Caco-2 (cell line): Measurements from ENCODE around the gene SOST. TPM values are rescaled to one million over a fixed set of nuclear protein-coding genes. Genes with fewer than 3 reads are reported as not detected.

Experiments
- BruUV-seq: library from RNA; stranded (reverse); fragments of 400-500 nt; replicated peaks from 2 replicates; lab custom pipeline; 2021; lab: Mats Ljungman, UMichigan
- CTCF ChIA-PET: fragments of 300-600 bp; sonication (Branson Sonifier 250); formaldehyde crosslinking; loops from one replicate; lab custom pipeline; 2022; ENCODE audit warnings: antibody characterized with exemption; lab: Charles Lee
- POLR2A ChIA-PET: fragments of 300-600 bp; sonication (Branson Sonifier 250); formaldehyde crosslinking; loops from one replicate; lab custom pipeline; 2022; ENCODE audit warnings: antibody characterized with exemption; lab: Charles Lee
- DNase-seq, 2 experiments: peaks; one replicate each; pipeline versions ENCODE4 v3.0.0 to v3.0.0-alpha.2; 2020 to 2022
- H3K27me3 ChIP-seq: replicated peaks from 2 replicates; pipeline ENCODE4 v1.6.0; 2011; ENCODE audit warnings: low read length; ENCODE audit not compliant: control insufficient read depth, insufficient read depth
- H3K36me3 ChIP-seq: 2 replicates; pipeline ENCODE4 v1.5.1; 2011; ENCODE audit warnings: low read length; ENCODE audit not compliant: control insufficient read depth, insufficient read depth
- H3K4me1 ChIP-seq: fragments of 250-450 bp; sonication (Bioruptor Pico); 2 replicates; pipeline ENCODE4 v1.5.1; 2020; ENCODE audit warnings: mild to moderate bottlenecking
- H3K4me3 ChIP-seq: 2 replicates; pipeline ENCODE4 v1.5.1; 2011; ENCODE audit warnings: low read depth, mild to moderate bottlenecking, control low read depth, low read length
- H3K9me3 ChIP-seq: fragments of 250-450 bp; sonication (Bioruptor Pico); 2 replicates; pipeline ENCODE4 v1.5.1; 2020; ENCODE audit warnings: mild to moderate bottlenecking, moderate library complexity
- H3K27ac Mint-ChIP-seq: one replicate; pipeline ENCODE4 v1.8.0; 2022; ENCODE audit warnings: mixed read lengths; ENCODE audit not compliant: unreplicated experiment
- H3K27me3 Mint-ChIP-seq: one replicate; pipeline ENCODE4 v1.8.0; 2022; ENCODE audit warnings: mixed read lengths; ENCODE audit not compliant: insufficient read depth, unreplicated experiment
- H3K36me3 Mint-ChIP-seq: one replicate; pipeline ENCODE4 v1.8.0; 2022; ENCODE audit warnings: mild to moderate bottlenecking, mixed read lengths; ENCODE audit not compliant: insufficient read depth, unreplicated experiment
- H3K4me1 Mint-ChIP-seq: one replicate; pipeline ENCODE4 v1.8.0; 2022; ENCODE audit warnings: low read depth, mixed read lengths; ENCODE audit not compliant: unreplicated experiment
- H3K4me3 Mint-ChIP-seq: one replicate; pipeline ENCODE4 v1.8.0; 2022; ENCODE audit warnings: mild to moderate bottlenecking, moderate library complexity, mixed read lengths; ENCODE audit not compliant: unreplicated experiment
- H3K9me3 Mint-ChIP-seq: one replicate; pipeline ENCODE4 v1.8.0; 2022; ENCODE audit warnings: mixed read lengths; ENCODE audit not compliant: unreplicated experiment
- CTCF ChIP-seq, 2 experiments: fragments of 200-600 bp in 1 of 2; IDR thresholded peaks; 1 replicate in 1 of 2; 2 replicates in 1 of 2; pipeline versions ENCODE4 v1.5.1 to v1.8.0; 2011 to 2022; ENCODE audit warnings: antibody characterized with exemption in 1 of 2, control low read depth in 1 of 2, inconsistent platforms in 1 of 2, low read depth in 1 of 2, low read length in 1 of 2, mild to moderate bottlenecking in 1 of 2, moderate library complexity in 1 of 2; ENCODE audit not compliant: insufficient read depth in 1 of 2, severe bottlenecking in 1 of 2, unreplicated experiment in 1 of 2
- intact Hi-C: fragments of 100-400 bp; cut with micrococcal nuclease; formaldehyde crosslinking; loops from one replicate; pipeline ENCODE4 v1.10.0; 2022; ENCODE audit not compliant: unreplicated experiment
- total RNA-seq: library from RNA; stranded (reverse); gene quantifications from 2 replicates; pipeline ENCODE4 v1.2.3, GENCODE V29; 2022

The SOST gene
- total RNA-seq, 1 experiment from 2014 or later = not detected

GRCh38 chr17:43753493-43754129 is 5.0 kb downstream of the SOST start:
- no peaks in the 10 kb centered on the region for H3K9me3 Mint-ChIP-seq
- no TSS peak for BruUV-seq

GRCh38 chr17:43750153-43750552 is 8.4 kb downstream of the SOST start:
- H3K4me3 ChIP-seq = no peak overlapping the region
- peaks cover 8% of the 10 kb centered on the region for H3K27me3 Mint-ChIP-seq
- H3K4me1 ChIP-seq = no peaks in the 10 kb centered on the region
- H3K4me1 Mint-ChIP-seq = no peaks in the 10 kb centered on the region
- no peaks in the 10 kb centered on the region for H3K9me3 Mint-ChIP-seq
- H3K27ac Mint-ChIP-seq = no peak overlapping the region
- H3K9me3 ChIP-seq = no peaks in the 10 kb centered on the region
- intact Hi-C loops = no loop called here
- CTCF ChIA-PET = no interaction called here
- no peaks in the 10 kb centered on the region for H3K36me3 ChIP-seq
- TF ChIP-seq CTCF (IDR thresholded peaks at IDR 0.05; ENCODE audit: insufficient read depth in 1 of 2, low read depth in 1 of 2, low read length in 1 of 2, severe bottlenecking in 1 of 2, unreplicated experiment in 1 of 2) = no peak
- no peaks in the 10 kb centered on the region for H3K36me3 Mint-ChIP-seq
- POLR2A ChIA-PET = no interaction called here
- H3K4me3 Mint-ChIP-seq = no peak overlapping the region
- no TSS peak for BruUV-seq
- DNase-seq = no peak
- no peaks in the 10 kb centered on the region for H3K27me3 ChIP-seq

More at GRCh38 chr17:43753493-43754129, 5.0 kb downstream of the SOST start:
- no peaks in the 10 kb centered on the region for H3K36me3 Mint-ChIP-seq
- intact Hi-C loops = no loop called here
- no peak overlapping the region for H3K4me3 Mint-ChIP-seq
- Histone ChIP-seq H3K36me3 (no peaks in the 10 kb centered on the region), H3K27me3 (no peaks in the 10 kb centered on the region), H3K4me3 (no peak overlapping the region), H3K9me3 (no peaks in the 10 kb centered on the region), H3K4me1 (no peaks in the 10 kb centered on the region)
- H3K27me3 Mint-ChIP-seq = peaks cover 8% of the 10 kb centered on the region
- TF ChIP-seq CTCF (IDR thresholded peaks at IDR 0.05; ENCODE audit: insufficient read depth in 1 of 2, low read depth in 1 of 2, low read length in 1 of 2, severe bottlenecking in 1 of 2, unreplicated experiment in 1 of 2) = no peak
- no peak for DNase-seq
- no peak overlapping the region for H3K27ac Mint-ChIP-seq
- ChIA-PET CTCF (no interaction called here), POLR2A (interaction anchor here (0.7 kb wide), 1 partner anchor 194 kb away, joined by 4 read pairs; no protein-coding TSS in a partner anchor)
- no peaks in the 10 kb centered on the region for H3K4me1 Mint-ChIP-seq

- H3K27ac Mint-ChIP-seq = no peak overlapping the region
- intact Hi-C loops = no loop called here
- Histone ChIP-seq H3K36me3 (no peaks in the 10 kb centered on the region), H3K9me3 (no peaks in the 10 kb centered on the region), H3K4me3 (no peak overlapping the region), H3K27me3 (no peaks in the 10 kb centered on the region), H3K4me1 (no peaks in the 10 kb centered on the region)
- no peak for DNase-seq
- no peaks in the 10 kb centered on the region for H3K4me1 Mint-ChIP-seq
- no TSS peak for BruUV-seq
- no peak overlapping the region for H3K4me3 Mint-ChIP-seq
- no peaks in the 10 kb centered on the region for H3K9me3 Mint-ChIP-seq
- H3K36me3 Mint-ChIP-seq = no peaks in the 10 kb centered on the region
- CTCF ChIA-PET = interaction anchor here (0.6 kb wide), 1 partner anchor 18 kb away, joined by 3 read pairs; no protein-coding TSS in a partner anchor
- TF ChIP-seq CTCF (IDR thresholded peaks at IDR 0.05; ENCODE audit: insufficient read depth in 1 of 2, low read depth in 1 of 2, low read length in 1 of 2, severe bottlenecking in 1 of 2, unreplicated experiment in 1 of 2) = no peak
- POLR2A ChIA-PET = no interaction called here
- H3K27me3 Mint-ChIP-seq = peaks cover 15% of the 10 kb centered on the region
Observed at GRCh38 chr17:43745541-43745940, 13.1 kb downstream of the SOST start.
